OCI-LY7 (cell line): ENCODE results near the gene ADPRS.

Experiments used
- CTCF ChIP-seq: fragments of 200-600 bp; sonication (generic); conservative IDR thresholded peaks from 2 replicates; pipeline ENCODE4 v1.5.1; 2014; ENCODE audit warnings: mild to moderate bottlenecking, antibody characterized with exemption, low read length, moderate library complexity, mixed read lengths
- EZH2phosphoT487 ChIP-seq: fragments of 200-600 bp; sonication (generic); IDR thresholded peaks from 2 replicates; pipeline ENCODE4 v1.6.1; 2018; ENCODE audit warnings: low read depth, borderline replicate concordance, mild to moderate bottlenecking, mixed run types, antibody characterized with exemption, low read length, moderate library complexity, mixed read lengths

GRCh38 chr1:36088577-36089392, at the start of gene ADPRS:
- TF ChIP-seq CTCF (peak; percentile 95), EZH2phosphoT487 (no peak)
